ENCODE measurements around the gene TRIM28. TPM values are rescaled to one million over a fixed set of nuclear protein-coding genes. Genes with fewer than 3 reads are reported as not detected.

Gene TRIM28
- total RNA-seq, 1 donor from 2014 or later, result 228 TPM

- no peaks in the 10 kb centered on the region for H3K9me3 Mint-ChIP-seq (ENCODE audit: low read depth)
These were observed 23.6 kb upstream of the TRIM28 start for GRCh38 chr19:58520257-58520599.

GRCh38 chr19:58521651-58522050 is 22.2 kb upstream of the TRIM28 start:
- no peak for DNase-seq (ENCODE audit: low spot score)
- no peak overlapping the region for H3K27ac Mint-ChIP-seq (ENCODE audit: unreplicated experiment)
- no peaks in the 10 kb centered on the region for H3K9me3 Mint-ChIP-seq (ENCODE audit: low read depth)
- H3K4me3 Mint-ChIP-seq (ENCODE audit: unreplicated experiment), result no peak overlapping the region
- H3K4me1 Mint-ChIP-seq (ENCODE audit: low read depth), result peaks cover 27% of the 10 kb centered on the region
- H3K36me3 Mint-ChIP-seq (ENCODE audit: low read depth), result peaks cover 1% of the 10 kb centered on the region
- no peaks in the 10 kb centered on the region for H3K27me3 Mint-ChIP-seq (ENCODE audit: low read depth)
- TF ChIP-seq CTCF (IDR thresholded peaks at IDR 0.05), result no peak

More at GRCh38 chr19:58520257-58520599, 23.6 kb upstream of the TRIM28 start:
- no peak for DNase-seq (ENCODE audit: low spot score)
- Mint-ChIP-seq H3K27me3 (ENCODE audit: low read depth) (no peaks in the 10 kb centered on the region), H3K4me3 (ENCODE audit: unreplicated experiment) (peak overlapping the region; percentile 96), H3K4me1 (ENCODE audit: low read depth) (peaks cover 38% of the 10 kb centered on the region), H3K36me3 (ENCODE audit: low read depth) (peaks cover 5% of the 10 kb centered on the region), H3K27ac (ENCODE audit: unreplicated experiment) (peak overlapping the region; percentile 98)
- TF ChIP-seq CTCF (IDR thresholded peaks at IDR 0.05), result no peak

- Mint-ChIP-seq H3K4me3 (ENCODE audit: unreplicated experiment) (no peak overlapping the region), H3K36me3 (ENCODE audit: low read depth) (no peaks in the 10 kb centered on the region), H3K27me3 (ENCODE audit: low read depth) (no peaks in the 10 kb centered on the region), H3K9me3 (ENCODE audit: low read depth) (no peaks in the 10 kb centered on the region), H3K4me1 (ENCODE audit: low read depth) (peaks cover 22% of the 10 kb centered on the region), H3K27ac (ENCODE audit: unreplicated experiment) (no peak overlapping the region)
- DNase-seq (ENCODE audit: low spot score), result no peak
- no peak for TF ChIP-seq CTCF (IDR thresholded peaks at IDR 0.05)
These were observed 21.2 kb upstream of the TRIM28 start for GRCh38 chr19:58522709-58523108.

- Mint-ChIP-seq H3K27ac (ENCODE audit: unreplicated experiment) (no peak overlapping the region), H3K36me3 (ENCODE audit: low read depth) (no peaks in the 10 kb centered on the region), H3K27me3 (ENCODE audit: low read depth) (peaks cover 23% of the 10 kb centered on the region), H3K4me1 (ENCODE audit: low read depth) (no peaks in the 10 kb centered on the region), H3K4me3 (ENCODE audit: unreplicated experiment) (no peak overlapping the region), H3K9me3 (ENCODE audit: low read depth) (no peaks in the 10 kb centered on the region)
- no peak for DNase-seq (ENCODE audit: low spot score)
- no peak for TF ChIP-seq CTCF (IDR thresholded peaks at IDR 0.05)
These were observed 14.5 kb upstream of the TRIM28 start for GRCh38 chr19:58529405-58529804.

GRCh38 chr19:58531034-58531840 is 12.6 kb upstream of the TRIM28 start:
- no peaks in the 10 kb centered on the region for H3K4me1 Mint-ChIP-seq (ENCODE audit: low read depth)
- TF ChIP-seq CTCF (IDR thresholded peaks at IDR 0.05), result no peak
- H3K27ac Mint-ChIP-seq (ENCODE audit: unreplicated experiment), result no peak overlapping the region
- H3K27me3 Mint-ChIP-seq (ENCODE audit: low read depth), result peaks cover 23% of the 10 kb centered on the region
- H3K9me3 Mint-ChIP-seq (ENCODE audit: low read depth), result no peaks in the 10 kb centered on the region
- H3K36me3 Mint-ChIP-seq (ENCODE audit: low read depth), result no peaks in the 10 kb centered on the region
- DNase-seq (ENCODE audit: low spot score), result no peak
- no peak overlapping the region for H3K4me3 Mint-ChIP-seq (ENCODE audit: unreplicated experiment)
